RWPE2 (cell line): ENCODE measurements around the gene DCLK2.

Source experiments
- ATAC-seq: fragments of 200-7000 bp; cut with Tn5 transposase; 3 replicates; pipeline ENCODE4 v1.9.1; 2021; ENCODE audit warnings: low read depth
- DNase-seq: peaks from one replicate; pipeline ENCODE4 v3.0.0-alpha.2; 2020; ENCODE audit warnings: low spot score
- H3K27ac ChIP-seq: fragments of 450-650 bp; 2 replicates; pipeline ENCODE4 v1.5.1; 2017; ENCODE audit warnings: mild to moderate bottlenecking; ENCODE audit not compliant: poor library complexity, severe bottlenecking
- H3K27me3 ChIP-seq: fragments of 250-450 bp; sonication (Bioruptor Pico); 2 replicates; pipeline ENCODE4 v1.5.1; 2021; ENCODE audit warnings: mild to moderate bottlenecking, moderate library complexity; ENCODE audit not compliant: insufficient read depth, poor library complexity, severe bottlenecking
- H3K36me3 ChIP-seq: fragments of 250-450 bp; sonication (Bioruptor Pico); 2 replicates; pipeline ENCODE4 v1.5.1; 2020; ENCODE audit warnings: low read depth, mild to moderate bottlenecking, moderate library complexity
- H3K4me1 ChIP-seq: fragments of 250-450 bp; sonication (Bioruptor Pico); 2 replicates; pipeline ENCODE4 v1.5.1; 2021; ENCODE audit warnings: mild to moderate bottlenecking, moderate library complexity; ENCODE audit not compliant: insufficient read depth, poor library complexity, severe bottlenecking
- H3K4me3 ChIP-seq: fragments of 250-450 bp; sonication (Bioruptor Pico); 2 replicates; pipeline ENCODE4 v1.5.1; 2021; ENCODE audit warnings: mild to moderate bottlenecking, moderate library complexity; ENCODE audit not compliant: severe bottlenecking
- H3K9me3 ChIP-seq: fragments of 250-450 bp; sonication (Bioruptor Pico); 2 replicates; pipeline ENCODE4 v1.5.1; 2021; ENCODE audit warnings: mild to moderate bottlenecking, moderate library complexity; ENCODE audit not compliant: severe bottlenecking
- CTCF ChIP-seq: fragments of 450-650 bp; IDR thresholded peaks from one replicate; pipeline ENCODE4 v1.5.1; 2017; ENCODE audit warnings: mild to moderate bottlenecking, moderate library complexity; ENCODE audit not compliant: poor library complexity, severe bottlenecking

The DCLK2 gene

GRCh38 chr4:150149381-150149780, 71.1 kb downstream of the DCLK2 start:
- no peaks in the 10 kb centered on the region for H3K27me3 ChIP-seq
- H3K4me3 ChIP-seq = no peak overlapping the region
- DNase-seq (no peak), ATAC-seq (no peak)
- no peaks in the 10 kb centered on the region for H3K36me3 ChIP-seq
- H3K4me1 ChIP-seq = no peaks in the 10 kb centered on the region
- no peaks in the 10 kb centered on the region for H3K9me3 ChIP-seq
- TF ChIP-seq CTCF = no peak
- no peak overlapping the region for H3K27ac ChIP-seq

- TF ChIP-seq CTCF = no peak
- Histone ChIP-seq H3K9me3 (no peaks in the 10 kb centered on the region), H3K36me3 (no peaks in the 10 kb centered on the region), H3K27ac (no peak overlapping the region), H3K4me3 (no peak overlapping the region), H3K27me3 (no peaks in the 10 kb centered on the region), H3K4me1 (no peaks in the 10 kb centered on the region)
- DNase-seq = no peak
- no peak for ATAC-seq
These were observed 72.4 kb downstream of the DCLK2 start for GRCh38 chr4:150150629-150151062.

- H3K36me3 ChIP-seq = no peaks in the 10 kb centered on the region
- TF ChIP-seq CTCF = no peak
- H3K4me3 ChIP-seq = no peak overlapping the region
- no peaks in the 10 kb centered on the region for H3K4me1 ChIP-seq
- no peaks in the 10 kb centered on the region for H3K9me3 ChIP-seq
- ATAC-seq = no peak
- no peaks in the 10 kb centered on the region for H3K27me3 ChIP-seq
- no peak overlapping the region for H3K27ac ChIP-seq
- no peak for DNase-seq
These were observed 74.5 kb downstream of the DCLK2 start for GRCh38 chr4:150152766-150153165.

- Histone ChIP-seq H3K27me3 (no peaks in the 10 kb centered on the region), H3K4me1 (no peaks in the 10 kb centered on the region), H3K36me3 (no peaks in the 10 kb centered on the region), H3K4me3 (no peak overlapping the region), H3K27ac (no peak overlapping the region), H3K9me3 (no peaks in the 10 kb centered on the region)
- TF ChIP-seq CTCF = no peak
- no peak for DNase-seq
- ATAC-seq = no peak
These were observed 77.1 kb downstream of the DCLK2 start for GRCh38 chr4:150155391-150155790.

- Histone ChIP-seq H3K4me1 (no peaks in the 10 kb centered on the region), H3K4me3 (no peak overlapping the region), H3K27me3 (no peaks in the 10 kb centered on the region), H3K36me3 (no peaks in the 10 kb centered on the region), H3K27ac (no peak overlapping the region), H3K9me3 (no peaks in the 10 kb centered on the region)
- ATAC-seq (no peak), DNase-seq (no peak)
- TF ChIP-seq CTCF = no peak
These were observed 78.3 kb downstream of the DCLK2 start for GRCh38 chr4:150156543-150156942.
